Measurements from ENCODE around the gene NEMP2.

The NEMP2 gene

DNA sequence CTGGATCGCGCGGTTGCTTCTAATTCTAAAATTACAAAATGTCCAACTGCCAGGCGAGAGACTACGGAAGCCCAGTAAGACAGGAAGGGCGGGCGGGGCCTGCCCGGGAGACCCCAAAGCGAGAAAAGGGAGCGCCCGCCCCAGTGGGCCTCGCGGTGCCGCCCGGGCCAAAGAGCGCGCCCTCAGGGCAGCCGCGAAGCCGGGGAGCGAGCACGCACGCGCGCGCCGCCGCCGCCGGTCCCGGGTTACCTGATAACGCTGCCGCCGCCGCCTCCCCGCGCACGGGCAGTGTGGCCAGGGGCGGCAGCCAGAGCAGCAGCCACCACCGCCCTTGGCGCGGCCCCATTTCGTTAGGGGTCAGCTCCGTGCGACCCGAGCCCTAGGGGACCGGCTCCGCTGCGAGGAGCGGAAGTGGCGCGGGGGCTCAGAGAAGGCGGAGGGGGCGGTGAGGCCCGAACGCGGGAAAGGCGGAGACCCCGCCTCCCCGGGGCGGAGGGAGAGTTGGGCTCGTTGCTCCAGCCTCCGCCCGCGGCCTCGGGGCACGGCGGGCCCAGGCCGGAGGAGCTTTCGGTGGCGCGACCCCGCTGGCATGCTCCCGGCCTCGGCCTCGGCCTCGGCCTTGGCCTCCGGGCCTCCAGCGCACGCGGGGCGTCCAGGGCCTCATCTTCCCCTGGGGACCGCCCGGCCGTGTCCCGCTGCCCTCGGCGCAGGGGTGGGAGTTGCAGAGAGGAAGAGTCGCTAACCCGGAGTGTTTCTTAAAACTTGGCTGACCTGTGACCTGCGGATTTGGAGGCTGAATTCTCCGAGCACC is at the start of gene NEMP2:
NEMP2 (minus strand) TSS at position 413 of the 811 bp plus-strand sequence; CDS start at position 346, 67 bp downstream.
- peak; percentile 67 for DNase-seq

DNA sequence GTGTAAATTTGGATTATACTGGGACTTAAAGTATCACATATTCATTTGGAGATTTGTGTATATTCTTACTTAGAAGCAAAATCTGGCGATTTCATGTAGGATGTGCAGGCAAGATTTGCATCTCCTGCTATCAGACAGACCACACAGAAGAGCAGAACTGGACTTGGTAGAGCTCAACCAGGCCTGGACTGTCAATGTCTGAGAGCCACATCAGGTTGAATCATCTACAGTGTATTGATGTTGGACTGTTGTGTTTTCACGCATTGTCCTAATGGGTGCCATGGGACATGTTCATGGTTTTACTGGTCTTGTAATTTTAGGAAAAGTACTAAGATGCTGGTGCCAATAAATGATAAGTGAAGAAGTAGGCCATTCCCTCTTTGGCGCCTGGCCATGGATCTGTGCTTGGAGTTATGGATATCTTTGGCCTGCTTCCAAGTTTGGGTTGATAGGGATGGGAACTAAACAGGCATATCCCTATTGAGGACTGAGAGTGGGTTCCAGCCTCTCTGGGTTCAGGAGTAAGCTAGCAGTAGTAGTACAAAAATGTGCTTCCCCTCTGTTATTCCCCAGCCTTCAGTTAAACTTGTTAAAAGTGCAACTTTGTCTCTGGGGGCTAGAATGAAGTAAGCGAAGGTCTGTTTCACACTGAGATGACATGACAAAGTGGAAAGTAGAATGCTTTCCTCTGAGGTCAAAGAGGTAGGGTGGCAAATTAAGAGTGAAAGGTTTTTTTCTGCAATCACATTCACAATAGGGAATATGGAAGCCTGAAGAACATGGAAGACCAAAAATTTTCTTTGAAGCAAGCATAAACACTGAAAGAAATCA is 49.2 kb upstream of the NEMP2 start:
- DNase-seq = no peak

DNA sequence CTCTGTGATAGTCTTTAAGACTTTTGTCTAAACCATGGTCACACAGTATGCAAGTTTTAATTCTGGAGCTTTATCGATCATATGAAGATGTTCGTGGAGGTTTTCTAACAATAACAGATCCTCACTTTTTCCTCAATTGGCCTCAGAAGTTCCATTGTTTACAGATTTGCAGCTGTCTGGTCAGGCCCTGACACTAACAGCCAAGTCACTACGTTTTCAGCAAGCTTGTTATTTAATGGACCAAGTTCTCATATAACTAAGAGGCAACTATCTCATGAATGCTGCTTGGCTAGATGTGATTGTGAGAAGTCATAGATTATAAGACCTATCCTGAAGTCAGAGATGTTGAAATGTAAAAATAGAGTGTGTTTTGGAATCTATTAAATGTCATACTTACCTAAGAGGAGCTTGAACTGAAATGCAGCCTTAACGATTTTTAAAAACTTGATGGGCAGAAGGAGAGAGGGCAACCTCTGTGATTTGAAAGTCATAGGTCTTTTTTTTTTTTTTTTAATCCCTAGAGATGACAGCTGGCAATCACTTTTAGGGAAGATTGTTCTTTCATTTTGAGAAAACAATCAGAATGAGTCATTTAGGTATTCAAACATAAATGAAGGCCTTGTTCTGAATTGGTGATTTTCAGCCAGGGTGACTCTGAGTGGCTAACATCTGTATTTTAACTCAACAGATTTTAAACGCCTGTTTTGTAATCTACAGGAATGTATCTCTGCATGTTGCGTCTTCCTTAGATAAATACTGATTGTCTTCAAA is 48.4 kb upstream of the NEMP2 start:
- no peak for DNase-seq

DNA sequence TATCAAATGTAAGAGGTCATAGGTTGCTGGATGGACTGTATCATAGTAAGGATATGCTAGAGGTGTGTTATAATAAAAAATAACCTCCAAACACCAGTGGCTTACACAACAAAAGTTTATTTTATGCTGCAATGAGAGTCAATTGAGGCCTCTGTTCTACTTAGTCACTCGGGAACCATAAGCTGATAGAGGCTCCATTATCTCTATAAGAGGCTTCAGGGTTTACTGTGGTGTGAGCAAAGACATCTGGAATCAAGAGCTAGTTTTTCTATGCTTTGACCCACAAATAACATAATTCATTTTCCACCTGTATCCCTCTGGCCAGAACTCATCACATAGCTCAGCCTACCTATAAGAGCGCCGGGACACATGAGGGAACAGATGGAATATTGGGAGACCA is 47.5 kb upstream of the NEMP2 start:
- DNase-seq = no peak

DNA sequence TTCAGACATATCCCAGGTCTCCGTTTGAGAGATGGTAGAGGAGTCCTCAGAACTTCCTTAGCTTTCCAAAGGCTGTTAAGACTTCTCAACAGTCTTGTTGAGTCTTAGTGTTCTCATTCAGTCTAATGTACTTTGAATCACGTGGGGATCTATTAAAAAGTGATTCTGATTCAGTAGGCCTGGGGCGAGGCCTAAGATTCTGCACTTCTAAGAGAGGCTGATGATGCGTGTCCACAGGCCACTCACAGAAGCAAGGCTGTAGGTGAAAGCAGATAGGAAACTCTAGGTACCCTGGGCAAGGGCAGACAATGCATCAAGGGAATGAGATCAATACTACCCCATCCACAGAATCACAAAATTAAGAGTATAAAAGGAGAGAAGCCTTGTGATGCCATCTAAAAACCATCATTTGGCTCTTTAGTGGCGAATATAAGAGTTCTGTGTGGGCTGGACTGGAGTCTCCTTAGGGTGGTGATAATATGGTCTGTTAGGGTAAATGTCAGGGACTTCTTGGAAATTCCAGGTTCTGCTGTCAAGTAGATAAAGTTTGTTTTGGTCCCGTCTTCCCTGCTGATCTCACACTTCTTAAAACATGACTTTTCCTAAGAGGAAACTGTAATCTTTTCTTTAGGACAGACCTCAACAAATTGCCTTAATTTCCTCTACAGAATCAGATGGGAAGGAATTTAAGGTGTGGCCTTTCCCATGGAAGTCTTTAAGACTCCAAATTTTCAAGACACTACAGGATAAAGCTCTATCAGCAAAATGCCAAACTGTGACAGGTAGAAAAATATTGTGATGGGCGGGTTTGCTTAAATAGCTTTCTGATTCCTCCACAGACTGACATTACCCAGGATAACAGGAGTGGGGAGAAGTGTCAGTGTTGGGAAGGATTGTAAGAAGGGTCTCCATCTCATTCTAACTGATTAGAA is 45.7 kb upstream of the NEMP2 start:
- DNase-seq = no peak

GRCh38 chr2:190579058-190579410 is 44.5 kb upstream of the NEMP2 start:
- no peak for DNase-seq

- peak; percentile 14 for DNase-seq
Measured at GRCh38 chr2:190578158-190579057, 43.9 kb upstream of the NEMP2 start.

DNA sequence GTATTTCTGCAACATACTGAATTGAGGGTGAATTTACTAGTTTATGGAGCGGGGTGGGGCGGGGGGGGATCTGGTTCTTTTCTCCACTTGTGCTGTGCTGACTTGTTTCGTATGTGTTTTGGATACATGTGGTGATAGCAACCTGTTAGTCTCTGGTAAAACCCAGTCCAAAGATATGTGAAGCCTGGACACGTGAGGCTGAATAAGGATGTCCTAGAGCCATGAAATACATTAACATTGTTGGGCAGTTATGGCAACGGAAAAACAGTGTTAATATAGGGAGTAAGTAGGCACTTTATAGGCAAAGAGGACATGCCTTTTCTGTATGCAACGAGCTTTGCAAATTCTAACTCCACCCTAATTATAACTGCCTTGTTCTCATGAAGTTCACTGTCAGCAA is 42.1 kb upstream of the NEMP2 start:
- DNase-seq = peak; percentile 44

DNA sequence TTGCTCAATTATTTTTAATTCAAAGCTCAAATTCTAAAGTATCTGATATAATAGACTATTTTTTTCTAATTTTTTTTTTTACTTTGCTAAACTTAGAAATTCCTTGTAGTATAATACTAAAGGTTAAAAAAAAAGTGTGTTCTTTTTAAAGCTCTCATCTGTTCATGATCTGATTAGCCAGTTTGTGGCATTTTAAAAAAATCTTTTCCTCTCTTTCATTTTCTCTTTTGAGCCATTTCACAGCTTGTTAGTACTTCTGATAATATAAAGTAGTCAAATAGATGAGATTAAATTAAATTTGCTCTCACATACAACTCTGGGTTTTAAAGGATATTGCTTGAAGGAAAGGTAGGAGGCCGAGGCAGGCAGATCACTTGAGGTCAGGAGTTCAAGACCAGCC is 40.7 kb upstream of the NEMP2 start:
- no peak for DNase-seq

DNA sequence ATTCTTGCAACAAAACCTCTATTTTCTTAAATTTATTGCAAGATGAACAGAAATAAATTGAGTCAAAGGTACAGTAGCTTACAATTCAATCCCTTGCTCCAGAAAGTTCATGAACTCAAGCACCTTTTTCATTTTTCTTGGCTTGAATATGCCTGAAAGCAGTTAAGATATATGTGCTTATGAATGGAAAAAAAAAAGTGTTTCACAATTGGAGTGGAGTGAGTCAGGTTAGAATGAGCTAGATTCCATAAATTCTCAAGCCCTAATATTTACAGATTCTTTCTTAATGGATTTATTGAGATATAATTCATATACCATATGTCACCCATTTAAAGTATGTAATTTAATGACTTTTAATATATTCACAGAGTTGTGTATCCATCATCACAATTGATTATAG is 39.6 kb upstream of the NEMP2 start:
- DNase-seq = no peak

DNA sequence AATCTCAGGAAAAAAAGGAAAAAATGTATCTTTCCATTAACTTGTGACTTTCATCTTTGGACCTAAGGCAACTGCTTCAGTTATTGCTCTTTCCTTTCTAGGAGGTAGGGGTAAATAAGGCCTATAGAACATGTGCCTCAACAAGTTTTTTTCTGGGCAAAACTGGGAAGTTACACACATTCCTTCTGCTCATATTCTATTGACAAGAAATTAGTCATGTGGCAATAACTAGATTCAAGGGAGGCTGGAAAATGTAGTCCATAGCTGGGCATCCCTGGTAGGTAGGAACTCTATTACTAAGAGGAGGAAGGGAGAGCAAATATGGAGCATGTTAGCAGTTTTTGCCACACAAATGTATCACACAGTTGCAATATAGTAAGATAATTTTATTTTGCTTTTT is 37.7 kb upstream of the NEMP2 start:
- DNase-seq = no peak

GRCh38 chr2:190571686-190572085 is 37.2 kb upstream of the NEMP2 start:
- DNase-seq = no peak

GRCh38 chr2:190570871-190571270 is 36.3 kb upstream of the NEMP2 start:
- DNase-seq = no peak

GRCh38 chr2:190569994-190570755 is 35.7 kb upstream of the NEMP2 start:
- DNase-seq = no peak

DNA sequence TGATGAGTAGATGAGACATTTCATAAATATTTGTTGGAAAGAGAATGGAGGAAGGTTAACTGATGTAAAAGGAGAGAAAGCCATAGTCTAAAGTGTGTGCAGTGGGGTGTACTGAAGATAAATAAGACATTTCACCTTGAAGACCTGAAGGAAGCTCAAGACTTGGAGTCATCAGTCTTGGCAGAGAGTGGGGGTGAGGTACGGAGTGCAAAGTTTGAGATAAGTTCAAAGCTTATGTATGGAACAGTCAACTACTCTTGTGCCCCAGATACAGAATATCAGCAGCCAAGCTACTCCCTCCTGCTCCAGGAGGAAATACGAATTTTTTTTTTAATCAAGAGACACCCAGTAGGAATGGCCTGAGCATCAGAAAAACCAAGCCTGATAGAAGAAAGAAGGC is 30.3 kb upstream of the NEMP2 start:
- no peak for DNase-seq

DNA sequence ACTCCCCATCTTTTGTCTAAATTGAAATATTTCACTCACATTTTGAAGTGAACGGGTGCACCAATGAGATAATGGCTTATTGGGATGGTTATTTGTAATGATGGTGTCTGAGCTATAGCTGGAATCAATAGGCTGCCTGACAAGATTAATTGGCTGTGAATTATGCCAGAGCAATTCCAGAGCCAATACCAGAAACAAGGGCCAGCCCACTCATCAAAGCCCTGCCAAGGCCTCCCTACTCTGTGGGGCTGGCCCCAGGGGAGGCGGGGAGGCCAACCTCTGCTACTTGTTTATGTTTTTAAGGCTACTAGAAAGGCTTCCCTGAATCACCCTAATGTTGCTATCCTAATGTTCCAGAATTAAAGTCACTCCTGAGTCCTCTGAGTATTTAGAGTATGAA is 29.1 kb upstream of the NEMP2 start:
- DNase-seq = no peak

DNA sequence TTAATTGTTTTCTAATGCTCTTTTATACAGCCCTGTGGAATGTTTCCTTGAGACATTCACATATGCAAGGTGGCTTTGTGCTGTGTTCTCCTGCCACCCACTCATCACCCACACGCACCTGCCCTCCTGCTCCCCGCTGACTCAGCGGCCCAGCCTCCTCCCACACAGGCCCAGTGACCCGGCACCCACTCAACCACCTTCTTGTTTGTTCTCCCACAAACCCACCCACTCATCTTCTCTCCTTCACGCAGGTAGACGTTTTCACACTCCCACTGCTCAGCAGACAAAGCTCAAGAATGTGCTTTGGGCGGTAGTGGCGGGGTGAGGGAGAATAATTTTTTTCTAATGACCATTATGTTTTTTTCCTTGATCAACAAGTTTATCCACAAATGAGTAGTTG is 28.6 kb upstream of the NEMP2 start:
- DNase-seq = no peak

DNA sequence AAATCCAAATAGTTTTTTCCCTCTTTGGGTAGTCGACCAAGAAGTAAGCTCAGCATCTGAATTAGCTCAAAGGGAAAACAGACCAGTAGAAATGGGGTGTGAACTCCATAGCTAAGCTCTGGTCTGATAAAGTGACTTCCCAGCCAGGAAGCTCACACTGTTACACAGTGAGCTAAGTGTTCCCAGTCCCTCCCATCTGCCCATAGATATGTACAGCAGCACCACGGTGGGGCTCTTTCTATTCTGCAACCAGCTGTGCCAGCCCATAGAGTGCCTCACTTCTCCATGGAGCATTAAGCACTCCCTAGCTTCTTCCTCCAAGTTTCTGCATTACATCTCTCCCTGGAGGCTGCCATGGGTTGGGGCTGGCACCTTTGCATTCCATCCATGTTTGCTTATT is 27.6 kb upstream of the NEMP2 start:
- no peak for DNase-seq

DNA sequence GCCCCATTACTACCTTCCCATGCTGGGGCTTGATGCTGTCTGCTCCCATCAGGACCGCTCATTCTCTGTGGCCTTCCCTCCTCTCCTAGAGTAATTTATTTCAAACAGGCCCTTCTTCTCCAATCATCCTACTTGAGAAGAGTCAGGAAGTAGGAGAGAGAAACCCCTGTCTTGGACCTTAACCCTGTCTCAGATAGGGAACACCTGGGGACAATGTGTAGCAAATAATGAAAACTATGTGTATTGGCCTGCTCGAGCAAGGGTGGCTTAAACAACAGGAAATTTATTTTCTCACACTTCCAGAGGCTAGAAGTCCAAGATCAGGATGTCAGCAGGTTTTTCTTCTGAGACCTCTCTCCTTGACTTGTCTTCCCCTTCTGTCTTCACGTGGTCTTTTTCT is 26.6 kb upstream of the NEMP2 start:
- no peak for DNase-seq

DNA sequence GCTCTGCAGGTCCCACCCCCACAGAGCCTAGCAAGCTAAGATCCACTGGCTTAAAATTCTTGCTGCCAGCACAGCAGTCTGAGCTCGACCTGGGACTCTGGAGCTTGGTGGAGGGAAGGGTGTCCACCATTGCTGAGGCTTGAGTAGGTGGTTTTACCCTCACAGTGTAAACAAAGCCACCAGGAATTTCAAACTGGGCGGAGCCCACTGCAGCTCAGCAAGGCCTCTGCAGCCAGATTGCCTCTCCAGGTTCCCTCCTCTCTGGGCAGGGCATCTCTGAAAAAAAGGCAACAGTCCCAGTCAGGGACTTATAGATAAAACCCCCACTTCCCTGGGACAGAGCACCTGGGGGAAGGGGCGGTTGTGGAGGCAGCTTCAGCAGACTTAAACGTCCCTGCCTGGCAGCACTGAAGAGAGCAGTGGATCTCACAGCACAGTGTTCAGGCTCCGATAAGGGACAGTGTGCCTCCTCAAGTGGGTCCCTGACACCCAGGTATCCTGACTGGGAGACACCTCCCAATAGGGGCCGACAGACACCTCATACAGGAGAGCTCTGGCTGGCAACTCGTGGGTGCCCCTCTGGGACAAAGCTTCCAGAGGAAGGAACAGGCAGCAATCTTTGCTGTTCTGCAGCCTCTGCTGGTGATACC is 20.0 kb upstream of the NEMP2 start:
- DNase-seq = no peak
